HG02678 (cell line): Measurements from ENCODE around the gene BZW1.

Experiments used
- ATAC-seq: cut with Tn5 transposase; IDR thresholded peaks from one replicate; pipeline ENCODE4 v1.9.1; 2021; ENCODE audit warnings: mild to moderate bottlenecking, moderate library complexity; ENCODE audit not compliant: unreplicated experiment

The BZW1 gene

DNA sequence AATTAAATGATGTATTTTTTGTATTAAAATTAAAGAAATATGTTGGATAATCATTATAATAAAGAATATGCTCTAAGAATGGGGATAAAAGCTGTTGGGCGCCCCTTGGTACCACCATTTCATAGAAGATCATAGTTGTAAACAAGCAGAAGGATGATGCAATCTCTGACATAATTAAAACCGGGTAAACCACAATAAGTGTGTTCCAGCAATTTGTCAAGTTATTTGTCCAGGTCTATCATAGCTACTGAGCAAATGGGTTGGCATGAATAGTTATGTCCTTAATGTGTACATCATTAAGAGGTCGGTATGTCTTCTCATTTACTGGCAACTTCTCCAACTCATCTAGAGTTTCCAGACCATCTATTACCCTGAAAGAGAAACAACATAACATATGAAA lies 59.4 kb downstream of the BZW1 start:
- no peak for ATAC-seq

GRCh38 chr2:200873560-200873959 lies 61.9 kb downstream of the BZW1 start:
- ATAC-seq: no peak
